ENCODE data around the gene RAMP3.

GRCh38 chr7:45174328-45174610, 16.7 kb downstream of the RAMP3 start:
- TF ChIP-seq, protein P1, sequence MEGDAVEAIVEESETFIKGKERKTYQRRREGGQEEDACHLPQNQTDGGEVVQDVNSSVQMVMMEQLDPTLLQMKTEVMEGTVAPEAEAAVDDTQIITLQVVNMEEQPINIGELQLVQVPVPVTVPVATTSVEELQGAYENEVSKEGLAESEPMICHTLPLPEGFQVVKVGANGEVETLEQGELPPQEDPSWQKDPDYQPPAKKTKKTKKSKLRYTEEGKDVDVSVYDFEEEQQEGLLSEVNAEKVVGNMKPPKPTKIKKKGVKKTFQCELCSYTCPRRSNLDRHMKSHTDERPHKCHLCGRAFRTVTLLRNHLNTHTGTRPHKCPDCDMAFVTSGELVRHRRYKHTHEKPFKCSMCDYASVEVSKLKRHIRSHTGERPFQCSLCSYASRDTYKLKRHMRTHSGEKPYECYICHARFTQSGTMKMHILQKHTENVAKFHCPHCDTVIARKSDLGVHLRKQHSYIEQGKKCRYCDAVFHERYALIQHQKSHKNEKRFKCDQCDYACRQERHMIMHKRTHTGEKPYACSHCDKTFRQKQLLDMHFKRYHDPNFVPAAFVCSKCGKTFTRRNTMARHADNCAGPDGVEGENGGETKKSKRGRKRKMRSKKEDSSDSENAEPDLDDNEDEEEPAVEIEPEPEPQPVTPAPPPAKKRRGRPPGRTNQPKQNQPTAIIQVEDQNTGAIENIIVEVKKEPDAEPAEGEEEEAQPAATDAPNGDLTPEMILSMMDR (IDR thresholded peaks at IDR 0.05) = no peak
- no peak for TF ChIP-seq POLR2A (IDR thresholded peaks at IDR 0.05)

All from gastroesophageal sphincter (tissue), 3 donors.